Right lung (tissue), 5 donors: Measurements from ENCODE around the gene FREM3. TPM values are rescaled to one million over a fixed set of nuclear protein-coding genes. Genes with fewer than 3 reads are reported as not detected.
"Not testable (repeated sequence)": the region's sequence is repeated elsewhere in the genome, so short reads cannot be mapped to it uniquely, and the experiment has no call there.

Experiments used
- DNase-seq, 2 donors: peaks; one replicate each; pipeline ENCODE4 v3.0.0-alpha.2; 2013
- polyA plus RNA-seq, 5 donors: library from polyadenylated mRNA; unstranded; fragments of 120-200 nt; gene quantifications; one replicate each; pipeline versions ENCODE4 v1.2.1 to v1.2.3, GENCODE V29; 2013; ENCODE audit warnings: inconsistent platforms in 1 of 5, low replicate concordance in 1 of 5; ENCODE audit not compliant: insufficient read length in 5 of 5, insufficient read depth in 1 of 5

The FREM3 gene
- polyA plus RNA-seq, 5 donors = 6.0 to 15.8 (median 9.6) TPM

DNA sequence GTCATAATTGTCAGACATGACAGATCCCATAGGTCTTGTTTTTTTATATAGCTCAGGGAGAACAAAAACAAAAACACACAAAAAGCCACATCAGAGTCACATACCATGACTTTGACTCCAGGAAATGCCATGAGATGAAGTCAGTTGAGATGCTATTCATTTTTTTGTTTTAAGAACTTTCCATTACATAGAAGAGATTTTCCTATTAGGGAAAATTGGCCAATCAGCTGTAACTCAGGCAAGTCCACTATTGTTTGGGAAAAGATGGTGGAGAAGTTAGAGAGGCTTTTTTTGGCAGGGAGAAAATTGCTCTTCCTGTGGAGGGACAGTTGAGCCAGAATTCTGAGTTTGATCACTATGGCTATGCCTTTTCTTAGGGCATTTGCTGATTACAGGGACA, 114.4 kb downstream of the FREM3 start:
- no peak for DNase-seq

DNA sequence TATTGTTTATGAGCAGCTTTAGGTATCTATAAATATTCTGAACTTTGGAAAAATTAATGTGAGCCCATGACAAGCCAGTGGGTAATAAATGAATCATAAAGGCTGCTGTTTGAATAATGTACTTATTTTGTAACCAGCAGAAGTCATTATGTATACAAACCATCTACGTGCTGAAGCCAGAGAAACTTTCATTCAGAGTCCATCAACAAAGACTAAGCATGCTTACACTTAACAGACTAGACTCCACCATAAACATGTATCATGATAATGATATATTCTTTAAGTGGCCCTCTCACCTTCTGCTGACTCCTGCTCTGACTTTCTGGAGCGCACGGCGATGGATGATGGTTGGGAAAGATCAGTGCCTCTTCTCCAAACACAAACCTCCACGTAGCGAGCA, 114.9 kb downstream of the FREM3 start:
- DNase-seq = no peak

DNA sequence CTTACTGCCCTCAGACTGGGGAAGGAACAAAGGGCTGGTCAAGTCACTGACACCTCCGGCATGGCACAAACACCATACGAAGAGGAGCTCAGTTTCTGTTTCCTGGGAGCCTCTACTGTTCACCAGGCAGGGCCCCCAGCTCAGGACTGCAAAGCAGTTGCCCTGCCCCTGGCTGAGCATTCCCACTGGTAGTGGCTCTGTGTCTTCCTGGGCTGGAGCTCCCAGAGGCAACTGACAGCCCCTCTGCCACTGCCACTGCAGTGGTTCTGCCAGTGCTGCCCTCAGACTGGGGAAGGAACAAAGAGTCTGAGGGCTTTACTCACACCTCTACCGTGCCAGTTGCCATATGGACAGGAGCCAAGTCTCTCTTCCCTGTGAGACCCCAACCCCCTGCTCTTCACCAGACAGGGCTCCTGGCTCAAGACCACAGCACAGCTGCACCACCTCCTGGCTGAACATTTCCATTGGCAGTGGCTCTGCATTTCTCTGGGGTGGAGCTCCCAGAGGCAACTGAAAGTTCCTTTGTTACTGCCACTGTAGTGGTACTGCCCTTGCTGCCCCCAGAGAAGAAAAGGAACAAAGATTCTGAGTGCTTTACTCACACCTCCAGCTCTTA, 119.0 kb downstream of the FREM3 start:
- DNase-seq = no peak

DNA sequence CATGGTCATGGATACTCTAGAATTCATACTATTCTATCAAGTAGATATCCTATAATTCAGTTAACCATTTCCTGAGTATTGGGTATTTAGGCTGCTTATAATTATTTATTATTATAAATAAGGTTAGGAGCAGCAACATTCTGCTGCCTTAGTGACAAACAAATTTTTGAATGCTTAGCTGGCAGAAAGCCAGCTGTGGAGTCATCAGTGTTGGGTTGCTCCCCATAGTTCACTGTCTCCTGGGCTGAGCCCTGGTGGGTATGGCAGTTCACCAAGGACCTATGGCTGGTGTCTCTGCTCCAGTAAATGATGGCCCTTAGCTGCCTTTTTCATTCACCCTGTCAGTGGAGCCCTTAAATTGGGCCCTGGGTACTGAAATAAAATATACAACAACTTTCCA, 125.1 kb downstream of the FREM3 start:
- no peak for DNase-seq

DNA sequence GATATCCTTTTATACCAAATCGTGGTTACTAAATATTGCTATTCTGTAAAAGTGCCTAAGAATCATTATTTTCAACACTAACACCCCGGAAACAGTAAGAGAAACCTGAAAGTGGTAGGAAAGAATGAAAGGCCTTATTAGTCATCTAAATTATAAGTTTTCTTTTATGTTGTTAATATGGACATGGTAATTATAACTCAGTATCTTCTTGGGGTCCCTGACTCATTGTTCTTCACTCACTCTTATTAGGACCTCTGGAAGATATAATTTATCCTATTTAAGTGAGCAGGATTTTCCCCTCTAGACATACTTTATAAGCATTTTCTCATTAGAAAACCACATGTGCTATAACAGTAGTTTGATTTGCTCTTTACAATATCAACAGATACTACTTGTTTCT, 136.0 kb downstream of the FREM3 start:
- DNase-seq = no peak

DNA sequence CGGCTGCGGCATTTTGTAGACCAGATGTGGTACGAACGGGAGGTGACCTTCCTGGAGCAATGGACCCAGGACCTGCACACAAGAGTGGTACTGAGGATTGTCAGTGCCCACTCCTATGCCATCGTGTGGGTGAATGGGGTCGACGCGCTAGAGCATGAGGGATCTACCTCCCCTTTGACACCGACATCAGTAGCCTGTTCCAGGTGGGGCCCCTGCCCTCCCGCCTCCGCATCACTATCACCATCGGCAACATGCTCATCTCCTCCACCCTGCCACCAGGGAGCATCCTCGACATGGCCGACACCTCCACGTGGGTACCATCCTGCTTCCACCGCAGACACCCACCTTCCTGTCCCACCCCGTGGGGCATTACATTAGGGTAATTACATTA, 140.7 kb downstream of the FREM3 start:
- DNase-seq = peak in 1 of 2 donors; percentile 16

DNA sequence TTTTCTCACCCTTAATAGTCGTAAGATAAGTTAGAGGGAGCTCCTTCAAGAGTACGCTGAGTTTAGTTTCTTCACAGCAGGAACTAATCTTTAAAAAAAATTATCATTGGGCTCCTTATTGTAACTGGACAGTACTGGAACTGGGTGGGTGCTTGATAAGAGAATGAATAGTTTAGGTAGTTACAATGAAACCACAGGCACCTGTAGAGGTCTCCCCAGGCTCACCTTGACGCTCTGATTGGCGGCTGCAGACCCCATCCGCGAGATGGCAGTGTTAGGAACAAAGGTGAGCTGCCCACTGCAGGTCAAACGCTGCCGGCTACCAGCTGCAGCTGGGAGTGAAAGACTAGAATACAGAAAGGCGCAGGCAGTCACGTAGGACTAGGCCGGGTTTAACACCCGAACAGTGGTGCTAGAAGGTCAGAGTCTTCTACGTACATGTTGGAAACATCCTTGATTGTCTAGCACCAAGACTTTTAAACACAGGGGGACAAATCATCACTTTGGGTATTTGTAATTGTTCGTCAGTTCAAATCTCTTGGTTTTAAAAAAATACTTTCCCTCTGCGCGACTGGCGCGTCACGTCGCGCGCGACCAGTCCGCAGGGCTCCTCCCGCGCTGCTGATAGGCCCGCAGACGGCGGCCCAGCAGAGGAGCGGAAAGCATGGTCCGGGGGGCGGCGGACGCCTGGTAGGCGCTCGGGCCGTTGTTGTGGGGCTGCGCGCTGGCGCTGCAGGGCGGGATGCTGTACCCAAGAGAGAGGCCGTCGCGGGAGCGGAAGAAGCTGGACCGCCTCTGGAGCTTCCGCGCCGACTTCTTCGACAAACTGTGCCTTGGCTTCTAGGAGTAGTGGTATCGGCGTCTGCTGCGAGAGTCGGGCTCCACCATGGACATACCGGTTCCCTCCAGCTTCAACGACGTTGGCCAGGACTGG, 141.4 kb downstream of the FREM3 start:
- peak; percentile 74 to 80 for DNase-seq

DNA sequence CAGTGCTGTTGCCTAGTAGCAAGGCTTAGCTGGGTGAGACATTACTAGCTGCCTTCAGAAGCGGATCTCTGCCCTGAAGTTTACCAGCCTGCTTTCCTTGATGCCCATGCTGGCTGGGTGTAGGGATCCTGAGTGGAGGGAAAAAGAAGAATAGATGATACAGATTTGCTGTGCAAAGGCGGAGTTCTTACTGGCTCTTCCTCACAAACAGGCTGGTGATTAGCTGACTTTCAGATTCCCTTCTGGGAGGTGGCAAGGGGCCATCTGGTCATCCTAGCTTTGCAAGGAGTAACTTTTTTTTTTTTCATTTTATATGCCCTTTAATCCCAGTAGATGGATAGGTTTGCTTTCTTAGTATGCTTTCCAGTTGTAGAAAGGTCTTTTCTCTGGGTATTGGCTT, 142.2 kb downstream of the FREM3 start:
- no peak for DNase-seq

DNA sequence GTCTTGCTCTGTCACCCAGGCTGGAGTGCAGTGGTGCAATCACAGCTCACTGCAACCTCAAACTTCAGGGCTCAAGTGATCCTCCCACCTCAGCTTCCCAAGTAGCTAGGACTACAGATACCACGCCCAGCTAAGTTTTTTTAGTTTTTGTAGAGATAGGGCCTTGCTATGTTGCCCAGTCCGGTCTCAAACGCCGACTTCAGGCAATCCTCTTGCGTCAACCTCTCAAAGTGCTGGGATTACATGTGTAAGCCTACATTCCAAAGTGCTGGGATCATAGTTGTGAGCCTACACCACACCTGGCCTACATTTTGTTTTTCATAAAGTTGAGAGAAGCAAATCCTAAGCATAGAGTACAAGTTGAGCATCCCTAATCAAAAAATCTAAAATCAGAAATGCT, 144.8 kb downstream of the FREM3 start:
- peak in 1 of 2 donors; percentile 16 for DNase-seq

DNA sequence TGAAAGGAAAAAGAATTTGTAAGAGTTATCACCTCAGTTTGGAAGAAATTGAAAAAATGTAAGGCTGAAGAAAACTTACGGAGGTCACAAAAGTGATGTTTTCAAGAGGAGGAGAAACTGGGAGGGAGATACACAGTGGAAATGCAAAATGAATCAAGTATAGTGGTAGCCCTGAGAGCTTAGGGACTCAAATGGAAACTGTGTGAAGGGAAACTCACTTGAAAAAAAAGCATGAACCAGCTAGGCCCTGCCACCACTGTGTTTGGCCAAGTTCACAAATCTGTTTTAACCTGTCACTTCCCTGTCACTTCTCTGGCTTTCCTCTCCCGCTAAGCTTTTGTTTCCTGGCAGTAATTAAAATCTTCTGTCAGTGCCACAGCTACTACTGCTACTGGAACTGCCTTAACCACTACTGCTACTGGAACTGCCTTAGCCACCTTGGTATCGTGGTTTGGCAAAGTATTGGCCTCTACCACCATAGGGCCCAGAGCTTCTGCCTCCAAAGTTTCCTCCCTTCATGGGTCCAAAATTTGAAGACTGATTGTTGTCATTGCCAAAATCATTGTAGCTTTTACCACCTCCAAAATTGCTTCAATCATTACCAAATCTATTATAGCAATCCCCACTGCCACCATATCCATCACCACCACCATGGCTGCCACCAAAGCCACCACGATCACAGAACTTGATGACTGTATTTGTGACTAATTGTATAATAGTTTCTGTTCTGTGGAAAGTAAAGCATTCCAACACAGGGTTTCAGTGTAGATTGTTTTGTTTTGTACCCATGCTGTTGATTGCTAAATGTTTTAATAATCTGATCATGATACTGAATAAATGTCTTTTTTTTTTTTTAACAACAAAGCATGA, 145.5 kb downstream of the FREM3 start:
- no peak for DNase-seq

DNA sequence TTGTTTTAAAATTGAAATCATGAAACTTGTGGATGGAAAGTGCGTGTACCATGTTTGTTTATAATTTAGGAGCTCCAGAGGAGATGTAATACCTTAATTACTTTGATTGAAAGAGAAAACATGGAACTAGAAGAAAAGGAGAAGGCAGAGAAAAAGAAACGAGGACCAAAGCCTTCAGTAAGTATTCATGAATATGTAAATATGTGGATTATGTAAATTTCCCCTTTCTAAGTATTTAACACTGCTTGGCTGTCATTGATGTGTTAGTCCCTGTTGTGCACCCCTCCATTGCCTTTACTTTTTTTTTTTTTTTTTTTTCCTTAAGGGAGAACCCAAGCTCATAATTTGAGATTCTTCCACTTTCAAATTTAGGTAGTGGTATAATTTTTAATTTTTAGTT, 150.5 kb downstream of the FREM3 start:
- no peak for DNase-seq

DNA sequence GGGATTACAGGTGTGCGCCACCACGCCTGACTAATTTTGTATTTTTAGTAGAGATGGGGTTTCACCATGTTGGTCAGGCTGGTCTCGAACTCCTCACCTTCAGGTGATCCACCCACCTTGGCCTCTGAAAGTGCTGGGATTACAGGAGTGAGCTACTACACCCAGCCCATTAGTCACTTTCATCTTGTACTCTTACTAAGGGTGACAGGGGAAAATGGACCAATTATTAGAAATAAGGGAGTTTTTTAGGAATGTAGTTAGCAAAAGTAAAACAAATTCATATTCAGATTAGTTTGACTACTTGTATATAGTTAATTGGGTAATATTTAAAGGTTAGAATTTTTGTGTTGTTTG, 160.8 kb downstream of the FREM3 start:
- DNase-seq = no peak

DNA sequence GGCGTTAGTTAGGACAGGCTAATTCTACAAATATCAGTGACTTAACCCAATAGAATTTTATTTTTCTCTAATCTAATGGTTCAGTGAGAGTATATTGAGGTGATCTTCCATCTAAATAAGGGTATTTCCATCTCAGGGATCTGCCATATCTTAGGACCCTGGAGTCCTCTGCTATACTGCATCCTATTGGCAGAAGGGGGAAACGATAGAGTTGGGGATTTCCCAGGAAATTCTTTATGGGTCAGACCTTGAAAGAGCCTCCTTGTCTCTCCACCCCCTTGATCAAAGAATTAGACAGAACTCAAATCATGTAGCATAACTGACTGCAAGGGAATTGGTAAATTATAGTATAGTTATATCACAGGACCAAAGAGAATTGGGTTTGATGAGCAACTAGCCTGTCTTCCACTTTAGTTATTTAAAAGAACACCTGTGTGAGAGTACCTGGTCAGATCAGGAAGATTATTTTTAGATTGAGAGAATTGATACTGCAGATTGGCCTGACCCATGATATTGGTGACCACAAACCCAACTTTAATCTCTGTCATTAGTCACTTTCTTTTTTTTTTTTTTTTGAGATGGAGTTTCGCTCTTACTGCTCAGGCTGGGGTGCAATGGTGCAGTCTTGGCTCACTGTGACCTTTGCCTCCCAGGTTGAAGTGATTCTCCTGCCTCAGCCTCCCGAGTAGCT, 161.4 kb downstream of the FREM3 start:
- DNase-seq = no peak

DNA sequence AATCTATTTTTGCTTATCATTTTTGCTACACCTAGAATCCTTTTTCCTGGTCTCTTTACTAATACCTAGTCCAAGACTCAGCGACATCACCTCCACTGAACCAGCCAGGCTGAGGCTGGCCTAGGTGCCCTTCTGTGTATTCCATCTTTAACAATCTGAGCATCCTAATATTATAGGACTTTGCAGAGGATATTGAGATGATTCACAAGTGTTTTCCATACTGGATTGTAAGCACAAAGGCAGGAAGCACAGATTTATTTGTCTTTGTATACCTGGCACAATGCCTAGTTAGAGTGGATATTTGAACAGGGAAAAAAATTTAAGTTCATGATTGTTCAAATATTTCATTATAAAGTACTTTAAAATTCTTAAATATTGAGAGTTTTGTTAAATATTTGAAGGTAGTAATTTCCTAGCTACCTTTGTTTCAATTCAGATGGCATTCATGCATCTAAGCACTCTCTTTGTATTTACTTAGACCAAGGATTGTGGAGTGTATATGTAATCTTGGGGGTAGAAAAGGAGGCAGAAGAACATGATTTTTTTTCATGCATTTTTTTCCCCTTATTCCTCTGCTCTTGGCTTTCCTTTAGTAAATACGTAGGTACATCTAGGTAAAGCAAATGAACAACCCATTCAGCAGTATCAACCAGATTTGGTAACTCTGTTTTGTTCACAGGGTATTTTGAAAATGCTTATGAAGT, 168.5 kb downstream of the FREM3 start:
- no peak for DNase-seq

DNA sequence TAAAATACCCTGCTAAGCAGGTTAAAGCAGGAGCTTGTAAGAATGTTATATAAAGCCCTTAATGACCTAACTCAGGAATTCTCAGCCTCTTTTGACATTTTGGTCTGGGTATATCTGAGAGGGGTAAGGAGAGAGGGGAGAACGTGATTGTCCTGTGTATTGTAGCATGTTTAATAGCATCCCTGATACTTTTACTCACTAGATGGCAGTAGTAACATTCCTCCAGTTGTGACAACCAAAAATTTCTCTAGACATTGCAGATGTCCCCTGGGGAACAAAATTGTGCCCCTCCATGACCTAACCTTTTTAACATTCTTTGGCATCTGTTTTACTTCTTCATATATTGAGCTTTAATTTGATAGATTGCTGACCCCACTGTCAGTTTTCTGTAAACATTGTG, 169.1 kb downstream of the FREM3 start:
- no peak for DNase-seq

DNA sequence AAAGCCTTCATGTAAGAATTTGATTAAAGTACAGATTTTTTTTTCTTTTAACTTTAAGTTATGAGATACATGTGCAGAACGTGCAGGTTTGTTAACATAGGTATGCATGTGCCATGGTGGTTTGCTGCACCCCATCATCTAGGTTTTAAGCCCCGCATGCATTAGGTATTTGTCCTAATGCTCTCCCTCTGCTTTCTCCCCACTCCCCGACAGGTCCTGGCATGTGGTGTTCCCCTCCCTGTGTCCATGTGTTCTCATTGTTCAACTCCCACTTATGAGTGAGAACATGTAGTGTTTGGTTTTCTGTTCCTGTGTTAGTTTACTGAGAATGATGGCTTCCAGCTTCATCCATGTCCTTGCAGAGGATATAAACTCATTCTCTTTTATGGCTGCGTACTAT, 172.4 kb downstream of the FREM3 start:
- not testable (repeated sequence) for DNase-seq

Other genes with a start within 250 kb of the FREM3 start
- 100 to 1,000 TPM; 234 to 322 (median 300) TPM for gene SMARCA5, start 187.0 kb downstream of the FREM3 start, polyA plus RNA-seq
- 10 to 100 TPM; 14.2 to 27.6 (median 22.1) TPM for gene GYPE, start 204.9 kb upstream of the FREM3 start, polyA plus RNA-seq